ENCODE measurements around the gene MRPL53.

Gene MRPL53

DNA sequence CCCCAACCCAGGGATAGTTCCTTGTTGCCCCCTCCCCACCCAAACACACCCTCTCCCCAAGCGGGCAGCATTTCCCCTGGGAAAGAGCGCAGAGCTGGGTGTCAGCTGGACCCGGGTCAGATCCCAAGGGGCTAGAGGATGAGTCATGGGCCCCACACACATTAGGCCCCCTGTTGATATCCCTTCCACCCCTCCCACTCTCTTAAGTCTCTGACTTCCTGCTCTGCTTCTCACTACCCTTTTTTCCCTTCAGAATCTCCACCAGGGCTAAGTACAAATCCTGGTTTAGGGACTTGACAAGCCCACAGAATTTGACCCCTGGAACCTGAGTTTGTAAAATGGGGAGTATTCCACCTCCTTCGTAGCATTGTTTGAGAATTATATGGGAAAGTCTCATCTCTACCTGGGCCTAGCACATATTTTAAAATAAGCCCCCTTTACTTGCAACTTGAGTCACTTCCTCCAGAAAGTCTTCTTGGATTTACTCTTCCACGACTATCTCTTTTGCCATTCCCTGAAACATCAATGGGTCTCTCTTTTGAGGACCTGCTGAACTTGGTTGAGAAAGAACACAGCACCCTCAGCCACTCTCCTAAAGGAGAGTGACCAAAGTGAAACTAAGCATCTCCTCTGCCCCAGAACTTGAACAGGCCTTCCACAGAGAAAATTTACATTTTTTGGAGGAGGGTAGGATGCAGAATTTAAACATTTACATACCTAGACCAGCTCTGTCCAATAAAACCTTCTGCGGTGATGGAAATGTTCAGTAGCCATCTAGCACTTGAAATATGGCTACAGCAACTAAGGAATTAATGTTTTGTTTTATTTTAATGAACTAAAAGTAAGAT lies 35.4 kb downstream of the MRPL53 start:
- ChIA-PET CTCF (no interaction called here), POLR2A (no interaction called here)
- TF ChIP-seq, protein P1, sequence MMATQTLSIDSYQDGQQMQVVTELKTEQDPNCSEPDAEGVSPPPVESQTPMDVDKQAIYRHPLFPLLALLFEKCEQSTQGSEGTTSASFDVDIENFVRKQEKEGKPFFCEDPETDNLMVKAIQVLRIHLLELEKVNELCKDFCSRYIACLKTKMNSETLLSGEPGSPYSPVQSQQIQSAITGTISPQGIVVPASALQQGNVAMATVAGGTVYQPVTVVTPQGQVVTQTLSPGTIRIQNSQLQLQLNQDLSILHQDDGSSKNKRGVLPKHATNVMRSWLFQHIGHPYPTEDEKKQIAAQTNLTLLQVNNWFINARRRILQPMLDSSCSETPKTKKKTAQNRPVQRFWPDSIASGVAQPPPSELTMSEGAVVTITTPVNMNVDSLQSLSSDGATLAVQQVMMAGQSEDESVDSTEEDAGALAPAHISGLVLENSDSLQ (IDR thresholded peaks at IDR 0.05): no peak
- TF ChIP-seq NFRKB (IDR thresholded peaks at IDR 0.05) (no peak), TARDBP (IDR thresholded peaks at IDR 0.05) (no peak), CTBP1 (IDR thresholded peaks at IDR 0.05; ENCODE audit: borderline replicate concordance) (no peak), ARNT (IDR thresholded peaks at IDR 0.05) (no peak), ELF4 (IDR thresholded peaks at IDR 0.05) (no peak), L3MBTL2 (conservative IDR thresholded peaks at IDR 0.05) (no peak), ZNF384 (IDR thresholded peaks at IDR 0.05) (no peak), SP1 (IDR thresholded peaks at IDR 0.05) (no peak), FOXM1 (IDR thresholded peaks at IDR 0.05; ENCODE audit: borderline replicate concordance) (no peak)
- DNase-seq (ENCODE audit: extremely low spot score): no peak

DNA sequence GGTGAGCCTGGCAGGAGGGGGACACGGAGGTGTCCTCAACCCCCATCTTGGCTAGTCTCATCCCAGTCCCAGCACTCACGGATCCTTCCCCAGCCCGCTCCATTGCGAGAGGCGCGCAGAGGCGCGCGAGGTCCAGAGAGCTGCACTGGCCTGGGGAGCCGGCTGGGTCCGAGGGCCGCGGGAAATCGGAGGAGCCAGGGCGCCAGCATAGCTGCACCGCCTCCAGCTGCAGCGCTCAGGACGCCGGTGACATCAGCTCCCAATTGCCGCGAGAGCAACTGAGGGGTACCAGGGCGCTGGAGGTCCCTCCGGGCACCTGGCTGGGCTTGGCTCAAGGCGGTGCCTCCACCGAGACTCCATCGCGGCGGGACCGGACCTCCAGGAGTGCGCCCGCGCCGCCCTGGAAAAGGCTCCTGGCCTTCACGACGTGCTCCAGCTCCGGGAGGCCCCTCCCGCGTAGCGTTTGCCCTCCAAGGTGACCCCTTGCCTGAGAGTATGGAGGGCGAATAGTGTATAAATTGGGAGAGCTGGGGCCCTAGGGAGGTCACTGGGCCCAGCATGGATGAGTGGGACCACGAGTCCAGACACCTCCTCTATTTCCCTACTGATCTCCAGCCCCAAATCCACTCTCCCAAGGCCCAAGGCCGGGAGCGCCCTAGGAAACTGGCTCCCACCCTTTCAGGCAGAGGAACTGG lies 36.2 kb downstream of the MRPL53 start:
- POLR2A ChIA-PET: interaction anchor here (1.7 kb wide), 1 partner anchor 22 kb away, joined by 6 read pairs; the partner anchor contains the start of gene WBP1
- CTCF ChIA-PET: no interaction called here
- DNase-seq (ENCODE audit: extremely low spot score): no peak
- TF ChIP-seq FOXK2 (IDR thresholded peaks at IDR 0.05) (no peak), L3MBTL2 (conservative IDR thresholded peaks at IDR 0.05) (no peak), LEF1 (IDR thresholded peaks at IDR 0.05; ENCODE audit: borderline replicate concordance) (no peak), TARDBP (IDR thresholded peaks at IDR 0.05) (no peak), NFRKB (IDR thresholded peaks at IDR 0.05) (no peak)

- no peak for TF ChIP-seq ARNT (IDR thresholded peaks at IDR 0.05)
- TF ChIP-seq LEF1 (IDR thresholded peaks at IDR 0.05; ENCODE audit: borderline replicate concordance): no peak
- no peak for TF ChIP-seq HDGF (IDR thresholded peaks at IDR 0.05; ENCODE audit: borderline replicate concordance)
- TF ChIP-seq BHLHE40 (IDR thresholded peaks at IDR 0.05; ENCODE audit: borderline replicate concordance): no peak
- TF ChIP-seq NFRKB (IDR thresholded peaks at IDR 0.05): no peak
- TF ChIP-seq ZNF384 (IDR thresholded peaks at IDR 0.05): no peak
- no peak for TF ChIP-seq CTBP1 (IDR thresholded peaks at IDR 0.05; ENCODE audit: borderline replicate concordance)
- TF ChIP-seq, protein P1 (IDR thresholded peaks at IDR 0.05): no peak
- no peak for TF ChIP-seq FOXM1 (IDR thresholded peaks at IDR 0.05; ENCODE audit: borderline replicate concordance)
- no peak for TF ChIP-seq FOXK2 (IDR thresholded peaks at IDR 0.05)
- TF ChIP-seq ELF4 (IDR thresholded peaks at IDR 0.05): no peak
- TF ChIP-seq FOXA1 (IDR thresholded peaks at IDR 0.05): no peak
- ChIA-PET POLR2A (interaction anchor here (0.9 to 3.8 kb wide), 4 partner anchors 9 to 28 kb away, joined by 3 to 18 read pairs (median 8); partner anchors contain the start of genes INO80B and WBP1), CTCF (no interaction called here)
- no peak for DNase-seq (ENCODE audit: extremely low spot score)
These were observed 42.0 kb downstream of the MRPL53 start for GRCh38 chr2:74430502-74430901.

GRCh38 chr2:74429487-74430451 lies 42.7 kb downstream of the MRPL53 start:
- TF ChIP-seq SUZ12 (IDR thresholded peaks at IDR 0.05): no peak
- no peak for TF ChIP-seq HDGF (IDR thresholded peaks at IDR 0.05; ENCODE audit: borderline replicate concordance)
- no peak for TF ChIP-seq BHLHE40 (IDR thresholded peaks at IDR 0.05; ENCODE audit: borderline replicate concordance)
- TF ChIP-seq FOXK2 (IDR thresholded peaks at IDR 0.05): no peak
- no peak for TF ChIP-seq ARNT (IDR thresholded peaks at IDR 0.05)
- TF ChIP-seq FOXM1 (IDR thresholded peaks at IDR 0.05; ENCODE audit: borderline replicate concordance): no peak
- POLR2A ChIA-PET: interaction anchor here (0.9 to 3.8 kb wide), 3 partner anchors 10 to 38 kb away, joined by 3 to 18 read pairs (median 3); partner anchors contain the start of gene INO80B
- CTCF ChIA-PET: no interaction called here
- no peak for DNase-seq (ENCODE audit: extremely low spot score)

DNA sequence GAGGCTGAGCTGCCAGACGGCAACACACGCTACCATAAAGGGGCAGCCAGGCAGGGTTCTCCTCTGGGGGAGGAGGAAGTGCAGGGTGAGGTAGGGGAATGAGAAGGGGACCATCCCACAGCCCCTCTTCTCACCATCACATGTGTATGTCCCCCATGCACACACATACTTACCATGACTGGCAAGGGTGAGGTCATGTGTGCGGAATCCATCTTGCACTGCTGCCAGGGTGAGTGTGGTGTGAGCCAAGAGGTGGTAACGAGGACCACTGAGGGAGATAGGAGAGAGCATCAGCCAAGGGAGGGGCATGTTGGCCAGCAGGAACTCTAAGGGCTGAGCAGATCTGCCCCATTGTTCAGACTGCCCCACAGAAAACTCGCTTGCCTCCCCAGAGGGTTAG lies 43.8 kb downstream of the MRPL53 start:
- DNase-seq (ENCODE audit: extremely low spot score): no peak
- ChIA-PET CTCF (no interaction called here), POLR2A (interaction anchor here (1.0 to 3.8 kb wide), 2 partner anchors 11 to 26 kb away, joined by 3 to 18 read pairs; partner anchors contain the start of gene INO80B)
- TF ChIP-seq LEF1 (IDR thresholded peaks at IDR 0.05; ENCODE audit: borderline replicate concordance) (no peak), FOXK2 (IDR thresholded peaks at IDR 0.05) (no peak), L3MBTL2 (conservative IDR thresholded peaks at IDR 0.05) (no peak), ARNT (IDR thresholded peaks at IDR 0.05) (no peak), CTBP1 (IDR thresholded peaks at IDR 0.05; ENCODE audit: borderline replicate concordance) (no peak), NFRKB (IDR thresholded peaks at IDR 0.05) (no peak), BHLHE40 (IDR thresholded peaks at IDR 0.05; ENCODE audit: borderline replicate concordance) (no peak), FOXM1 (IDR thresholded peaks at IDR 0.05; ENCODE audit: borderline replicate concordance) (no peak), ELF4 (IDR thresholded peaks at IDR 0.05) (no peak), SUZ12 (IDR thresholded peaks at IDR 0.05) (no peak), ZNF384 (IDR thresholded peaks at IDR 0.05) (no peak), FOXA1 (IDR thresholded peaks at IDR 0.05) (no peak), SP1 (IDR thresholded peaks at IDR 0.05) (no peak), HDGF (IDR thresholded peaks at IDR 0.05; ENCODE audit: borderline replicate concordance) (no peak), TARDBP (IDR thresholded peaks at IDR 0.05) (no peak)
- TF ChIP-seq, protein P1 (IDR thresholded peaks at IDR 0.05): no peak
